ENCODE results near the gene SIAH3. TPM values are rescaled to one million over a fixed set of nuclear protein-coding genes. Genes with fewer than 3 reads are reported as not detected.

SIAH3 gene, protein sequence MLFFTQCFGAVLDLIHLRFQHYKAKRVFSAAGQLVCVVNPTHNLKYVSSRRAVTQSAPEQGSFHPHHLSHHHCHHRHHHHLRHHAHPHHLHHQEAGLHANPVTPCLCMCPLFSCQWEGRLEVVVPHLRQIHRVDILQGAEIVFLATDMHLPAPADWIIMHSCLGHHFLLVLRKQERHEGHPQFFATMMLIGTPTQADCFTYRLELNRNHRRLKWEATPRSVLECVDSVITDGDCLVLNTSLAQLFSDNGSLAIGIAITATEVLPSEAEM
- total RNA-seq, result not detected in 2 replicates

DNA sequence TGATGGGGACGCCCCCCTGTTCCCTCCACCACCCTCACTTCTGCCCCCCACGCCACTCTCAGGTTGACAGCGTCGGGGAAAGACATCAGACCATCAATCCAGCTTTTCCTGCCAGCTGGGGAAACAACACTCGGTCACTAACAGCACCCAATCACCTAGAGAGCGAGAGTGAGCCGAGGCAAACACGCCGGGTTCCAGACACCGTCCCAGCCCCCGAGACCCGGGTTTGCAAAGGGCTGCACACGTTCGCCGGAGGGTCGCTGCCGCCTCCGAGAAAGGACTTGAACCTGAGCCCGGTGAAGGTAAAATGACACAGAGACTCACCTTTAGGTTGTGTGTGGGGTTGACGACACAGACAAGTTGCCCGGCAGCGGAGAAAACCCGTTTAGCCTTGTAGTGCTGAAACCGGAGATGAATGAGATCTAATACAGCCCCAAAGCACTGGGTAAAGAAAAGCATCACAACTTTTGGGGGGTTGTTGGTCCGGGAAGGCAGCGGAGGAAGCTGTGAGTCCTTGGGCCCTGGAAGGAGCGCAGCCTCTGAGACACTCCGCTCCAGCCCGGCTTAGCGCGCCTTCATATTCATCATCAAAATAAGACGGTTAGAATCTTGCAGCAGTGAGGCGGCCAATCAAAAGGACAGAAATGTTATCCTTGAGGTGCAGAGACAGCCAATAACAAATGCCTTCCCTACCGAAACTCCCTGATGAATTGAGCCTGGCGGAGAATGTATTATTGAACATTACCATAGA is at the start of gene SIAH3:
SIAH3 (minus strand) TSS at position 583 of the 751 bp plus-strand sequence; CDS start at position 459, 124 bp downstream.

Small RNA genes lying within 50 kb of the gene (small RNA-seq; reads per million reads assigned to genes)
- gene RF00017, result not detected

Other genes with a start within 250 kb of the SIAH3 start
- not detected in 2 replicates for gene ERICH6B, start 236.0 kb downstream of the SIAH3 start, total RNA-seq
- not detected in 2 replicates for gene CBY2, start 149.4 kb downstream of the SIAH3 start, total RNA-seq
- 15.4 and 18.8 TPM in 2 replicates for gene ZC3H13, start 201.0 kb upstream of the SIAH3 start, total RNA-seq

Data from subcutaneous preadipocyte (primary cell).